Measurements from ENCODE around the gene VPS26A. TPM values are rescaled to one million over a fixed set of nuclear protein-coding genes. Genes with fewer than 3 reads are reported as not detected.

VPS26A gene
- total RNA-seq, 1 donor from 2014 or later: 51.5 TPM

DNA sequence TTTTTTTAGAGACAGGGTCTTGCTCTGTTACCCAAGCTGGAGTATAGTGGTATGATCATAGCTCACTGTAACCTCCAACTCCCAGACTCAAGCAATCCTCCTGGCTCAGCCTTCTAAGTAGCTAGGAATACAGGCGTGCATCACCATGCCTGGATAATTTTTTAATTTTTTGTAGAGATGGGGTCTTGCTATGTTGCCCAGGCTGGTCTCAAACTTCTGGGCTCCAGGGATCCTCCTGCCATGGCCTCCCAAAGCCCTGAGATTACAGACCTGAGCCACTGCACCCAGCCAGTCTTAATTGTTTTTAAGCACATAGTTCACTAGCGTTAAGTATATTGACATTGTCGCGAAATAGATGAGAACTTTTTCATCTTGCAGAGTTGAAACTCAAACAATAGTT lies 58.0 kb downstream of the VPS26A start:
- TF ChIP-seq, protein P1, sequence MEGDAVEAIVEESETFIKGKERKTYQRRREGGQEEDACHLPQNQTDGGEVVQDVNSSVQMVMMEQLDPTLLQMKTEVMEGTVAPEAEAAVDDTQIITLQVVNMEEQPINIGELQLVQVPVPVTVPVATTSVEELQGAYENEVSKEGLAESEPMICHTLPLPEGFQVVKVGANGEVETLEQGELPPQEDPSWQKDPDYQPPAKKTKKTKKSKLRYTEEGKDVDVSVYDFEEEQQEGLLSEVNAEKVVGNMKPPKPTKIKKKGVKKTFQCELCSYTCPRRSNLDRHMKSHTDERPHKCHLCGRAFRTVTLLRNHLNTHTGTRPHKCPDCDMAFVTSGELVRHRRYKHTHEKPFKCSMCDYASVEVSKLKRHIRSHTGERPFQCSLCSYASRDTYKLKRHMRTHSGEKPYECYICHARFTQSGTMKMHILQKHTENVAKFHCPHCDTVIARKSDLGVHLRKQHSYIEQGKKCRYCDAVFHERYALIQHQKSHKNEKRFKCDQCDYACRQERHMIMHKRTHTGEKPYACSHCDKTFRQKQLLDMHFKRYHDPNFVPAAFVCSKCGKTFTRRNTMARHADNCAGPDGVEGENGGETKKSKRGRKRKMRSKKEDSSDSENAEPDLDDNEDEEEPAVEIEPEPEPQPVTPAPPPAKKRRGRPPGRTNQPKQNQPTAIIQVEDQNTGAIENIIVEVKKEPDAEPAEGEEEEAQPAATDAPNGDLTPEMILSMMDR (IDR thresholded peaks at IDR 0.05): no peak
- Histone ChIP-seq H3K9me3 (no peaks in the 10 kb centered on the region), H3K27ac (no peak overlapping the region), H3K36me3 (peaks cover 21% of the 10 kb centered on the region), H3K4me3 (no peak overlapping the region), H3K27me3 (no peaks in the 10 kb centered on the region), H3K4me1 (peaks cover 21% of the 10 kb centered on the region)
- intact Hi-C loops (cut with DNase I): no loop called here
- no peak for ATAC-seq
- no peak for DNase-seq

DNA sequence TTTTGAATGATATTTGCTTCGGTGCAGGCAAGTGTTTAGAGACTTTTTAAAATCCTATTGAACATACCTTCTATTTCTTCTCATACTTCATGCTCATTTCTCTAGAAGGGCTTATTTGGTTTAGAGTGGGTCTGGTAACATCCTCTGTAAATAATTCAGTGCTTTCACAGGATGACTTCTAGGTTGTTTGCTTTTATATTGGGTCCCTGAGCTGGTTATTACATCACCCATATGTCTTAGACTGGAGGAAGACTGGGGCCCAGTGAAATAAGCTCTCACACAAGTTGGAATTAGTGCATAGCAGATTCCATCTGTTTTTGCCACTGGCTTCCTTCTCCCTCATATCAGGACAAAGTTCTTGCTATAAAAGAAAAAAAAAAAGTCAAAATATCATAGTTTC lies 62.5 kb downstream of the VPS26A start:
- ATAC-seq: no peak
- TF ChIP-seq, protein P1 (IDR thresholded peaks at IDR 0.05): no peak
- Histone ChIP-seq H3K27me3 (no peaks in the 10 kb centered on the region), H3K27ac (no peak overlapping the region), H3K4me3 (no peak overlapping the region), H3K36me3 (peaks cover 63% of the 10 kb centered on the region), H3K4me1 (peaks cover 8% of the 10 kb centered on the region), H3K9me3 (no peaks in the 10 kb centered on the region)
- intact Hi-C loops (cut with DNase I): no loop called here
- no peak for DNase-seq

DNA sequence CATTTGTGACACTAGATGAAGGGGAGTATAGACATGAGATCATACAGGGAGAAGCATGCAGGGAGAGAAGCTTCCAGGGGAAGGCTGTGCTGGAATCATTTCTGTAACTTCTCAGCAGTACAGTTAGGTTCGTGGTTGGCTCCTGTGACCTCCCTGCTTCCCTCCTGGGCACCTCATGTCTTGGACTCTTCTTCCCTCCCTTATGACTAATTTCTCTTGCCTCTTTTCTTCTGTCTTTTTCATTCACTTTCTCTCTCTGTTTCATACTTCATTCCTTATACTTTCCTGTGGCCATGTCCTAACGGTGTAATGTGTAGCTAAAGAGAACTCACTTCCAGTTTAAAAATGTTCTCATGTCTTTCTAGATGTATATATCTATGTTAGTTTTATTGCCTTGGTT lies 77.1 kb downstream of the VPS26A start:
- no peak for ATAC-seq
- H3K27me3 ChIP-seq: no peaks in the 10 kb centered on the region
- H3K27ac ChIP-seq: no peak overlapping the region
- H3K4me1 ChIP-seq: no peaks in the 10 kb centered on the region
- DNase-seq: no peak
- H3K9me3 ChIP-seq: no peaks in the 10 kb centered on the region
- H3K4me3 ChIP-seq: no peak overlapping the region
- H3K36me3 ChIP-seq: peaks cover 87% of the 10 kb centered on the region
- intact Hi-C loops (cut with DNase I): no loop called here
- TF ChIP-seq, protein P1 (IDR thresholded peaks at IDR 0.05): no peak

GRCh38 chr10:69202332-69202731 lies 78.4 kb downstream of the VPS26A start:
- Histone ChIP-seq H3K27ac (no peak overlapping the region), H3K9me3 (no peaks in the 10 kb centered on the region), H3K4me1 (no peaks in the 10 kb centered on the region), H3K36me3 (peaks cover 87% of the 10 kb centered on the region), H3K4me3 (no peak overlapping the region), H3K27me3 (no peaks in the 10 kb centered on the region)
- ATAC-seq (no peak), DNase-seq (no peak)
- intact Hi-C loops (cut with DNase I): no loop called here
- TF ChIP-seq, protein P1 (IDR thresholded peaks at IDR 0.05): no peak

GRCh38 chr10:69208761-69209160 lies 84.8 kb downstream of the VPS26A start:
- intact Hi-C loops (cut with DNase I): no loop called here
- Histone ChIP-seq H3K9me3 (no peaks in the 10 kb centered on the region), H3K36me3 (peaks cover 52% of the 10 kb centered on the region), H3K4me1 (no peaks in the 10 kb centered on the region), H3K4me3 (no peak overlapping the region), H3K27me3 (no peaks in the 10 kb centered on the region), H3K27ac (no peak overlapping the region)
- TF ChIP-seq, protein P1 (IDR thresholded peaks at IDR 0.05): no peak
- DNase-seq: no peak
- no peak for ATAC-seq
